Mesendoderm (in vitro differentiated cells): ENCODE data around the gene SFXN1.

Experiments used
- DNase-seq: peaks from one replicate; pipeline ENCODE4 v3.0.0; 2013
- H2AK5ac ChIP-seq: 2 replicates; pipeline ENCODE4 v1.6.1; 2013; ENCODE audit warnings: low read length, inconsistent platforms
- H2BK120ac ChIP-seq: 2 replicates; pipeline ENCODE4 v1.6.1; 2013; ENCODE audit warnings: low read depth, mild to moderate bottlenecking, low read length, moderate library complexity, mixed read lengths
- H2BK15ac ChIP-seq: replicated peaks from 2 replicates; pipeline ENCODE4 v1.6.1; 2013; ENCODE audit warnings: low read depth, mild to moderate bottlenecking, moderate library complexity
- H2BK5ac ChIP-seq: 2 replicates; pipeline ENCODE4 v1.6.1; 2013; ENCODE audit warnings: low read length, inconsistent platforms
- H3K18ac ChIP-seq: 2 replicates; pipeline ENCODE4 v1.6.1; 2013; ENCODE audit warnings: mild to moderate bottlenecking, low read length, mixed read lengths
- H3K23ac ChIP-seq: one replicate; pipeline ENCODE4 v1.6.1; 2013; ENCODE audit warnings: low read length
- H3K27ac ChIP-seq: 2 replicates; pipeline ENCODE4 v1.5.1; 2013; ENCODE audit warnings: low read depth, mild to moderate bottlenecking, inconsistent platforms, low read length, moderate library complexity
- H3K27me3 ChIP-seq: 2 replicates; pipeline ENCODE4 v1.6.1; 2013; ENCODE audit warnings: low read length, control low read depth, mild to moderate bottlenecking, inconsistent platforms; ENCODE audit not compliant: insufficient read depth, poor library complexity
- H3K36me3 ChIP-seq: 2 replicates; pipeline ENCODE4 v1.6.1; 2013; ENCODE audit warnings: low read length, inconsistent platforms; ENCODE audit not compliant: control insufficient read depth, insufficient read depth
- H3K4ac ChIP-seq: one replicate; pipeline ENCODE4 v1.6.1; 2013; ENCODE audit warnings: low read depth, mild to moderate bottlenecking, low read length, moderate library complexity
- H3K4me1 ChIP-seq: 2 replicates; pipeline ENCODE4 v1.6.1; 2013; ENCODE audit warnings: low read depth, low read length, inconsistent platforms; ENCODE audit not compliant: control insufficient read depth
- H3K4me2 ChIP-seq: 2 replicates; pipeline ENCODE4 v1.6.1; 2013; ENCODE audit warnings: low read length
- H3K4me3 ChIP-seq: 2 replicates; pipeline ENCODE4 v1.5.1; 2013; ENCODE audit warnings: mild to moderate bottlenecking, low read length
- H3K56ac ChIP-seq: one replicate; pipeline ENCODE4 v1.6.1; 2013; ENCODE audit warnings: low read length
- H3K79me1 ChIP-seq: 2 replicates; pipeline ENCODE4 v1.6.1; 2013; ENCODE audit warnings: low read length, inconsistent platforms
- H3K79me2 ChIP-seq: 2 replicates; pipeline ENCODE4 v1.6.1; 2013; ENCODE audit warnings: mild to moderate bottlenecking, low read length; ENCODE audit not compliant: control insufficient read depth, insufficient read depth
- H3K9ac ChIP-seq: 2 replicates; pipeline ENCODE4 v1.6.1; 2013; ENCODE audit warnings: low read length, inconsistent platforms
- H4K5ac ChIP-seq: one replicate; pipeline ENCODE4 v1.6.1; 2013; ENCODE audit warnings: low read length
- H4K8ac ChIP-seq: one replicate; pipeline ENCODE4 v1.6.1; 2013; ENCODE audit warnings: low read depth, mild to moderate bottlenecking, control low read depth, low read length, moderate library complexity
- WGBS: extraction: QIAGEN DNeasy Blood & Tissue Kit; methylation state at CpG from one replicate; pipeline ENCODE4 v1.1.7; 2013; ENCODE audit warnings: low lambda C conversion rate, missing lambda C conversion rate; ENCODE audit not compliant: insufficient coverage; ENCODE audit errors: extremely low coverage; 5-methylcytosine and 5-hydroxymethylcytosine counted together

The SFXN1 gene

DNA sequence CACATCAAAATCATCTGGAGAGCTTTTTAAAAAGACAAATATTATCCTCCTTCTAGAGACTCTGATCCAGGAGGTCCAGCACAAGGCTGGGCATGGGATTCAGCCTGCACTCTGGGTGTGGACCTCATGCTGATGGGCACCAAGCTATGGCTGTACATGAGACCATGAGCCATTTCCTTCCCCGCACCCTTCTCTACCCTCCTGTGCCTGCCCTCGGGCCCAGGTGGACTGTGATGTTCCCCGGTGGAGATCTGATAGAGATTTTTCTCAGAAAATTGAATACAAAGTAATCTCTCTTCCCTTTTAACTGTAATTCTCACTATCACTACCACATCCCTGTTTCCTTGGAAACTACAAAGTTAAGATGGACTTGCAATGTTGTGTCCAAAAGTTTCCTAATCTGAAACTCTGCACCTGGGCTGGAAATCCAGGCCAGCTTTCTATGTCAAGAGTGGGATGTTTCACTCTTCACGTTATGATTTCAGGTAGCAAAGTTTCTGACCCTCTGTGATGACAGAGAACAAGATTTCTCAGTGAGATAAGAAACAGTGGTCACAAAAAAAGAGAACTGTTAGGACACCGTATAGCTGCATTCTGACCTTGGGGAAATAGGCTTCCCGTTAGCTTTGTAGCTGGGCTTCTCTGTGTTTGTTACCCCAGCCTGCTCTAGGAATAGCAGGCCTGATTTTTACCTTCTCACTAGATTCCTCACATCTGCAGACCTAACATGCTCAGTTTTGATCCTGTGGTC is 11.5 kb downstream of the SFXN1 start:
- Histone ChIP-seq H3K36me3 (peaks cover 3% of the 10 kb centered on the region), H2BK15ac (no peak overlapping the region), H2BK5ac (no peak overlapping the region), H3K27ac (no peak overlapping the region), H3K56ac (no peak overlapping the region), H3K4ac (no peak overlapping the region), H3K4me1 (no peaks in the 10 kb centered on the region), H2BK120ac (no peak overlapping the region), H3K4me3 (no peak overlapping the region), H3K79me2 (peaks cover 51% of the 10 kb centered on the region), H4K8ac (no peak overlapping the region), H3K9ac (no peak overlapping the region), H2AK5ac (no peak overlapping the region), H3K79me1 (peaks cover 31% of the 10 kb centered on the region), H3K23ac (no peak overlapping the region), H3K4me2 (no peak overlapping the region), H4K5ac (no peak overlapping the region), H3K27me3 (no peaks in the 10 kb centered on the region), H3K18ac (no peak overlapping the region)
- WGBS, result no CpG with 5 or more reads among the region's 6 CpGs
- no peak for DNase-seq

DNA sequence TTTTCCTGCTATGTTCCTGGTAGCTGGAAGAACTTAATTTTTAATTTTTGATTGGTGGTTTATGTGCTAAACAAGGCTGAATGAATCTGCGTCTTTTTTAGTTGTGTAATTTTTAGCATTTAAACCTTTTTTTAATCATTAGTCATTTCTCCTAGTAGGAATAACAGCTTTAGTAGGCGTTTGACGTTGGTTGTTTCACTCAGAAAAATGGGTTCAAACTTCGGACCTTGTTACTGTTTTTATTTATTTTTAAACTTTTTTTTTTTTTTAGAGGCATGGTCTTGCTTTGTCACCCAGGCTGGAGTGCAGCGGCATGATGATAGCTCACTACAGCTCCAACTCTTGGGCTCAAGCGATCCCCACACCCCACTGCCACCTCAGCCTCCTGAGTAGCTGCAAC is 12.9 kb downstream of the SFXN1 start:
- Histone ChIP-seq H3K9ac (no peak overlapping the region), H3K27me3 (no peaks in the 10 kb centered on the region), H3K36me3 (peaks cover 3% of the 10 kb centered on the region), H2BK120ac (no peak overlapping the region), H4K5ac (no peak overlapping the region), H3K56ac (no peak overlapping the region), H3K4me3 (no peak overlapping the region), H3K79me1 (peaks cover 25% of the 10 kb centered on the region), H4K8ac (no peak overlapping the region), H3K4me2 (no peak overlapping the region), H2AK5ac (no peak overlapping the region), H3K4ac (no peak overlapping the region), H2BK15ac (no peak overlapping the region), H3K4me1 (no peaks in the 10 kb centered on the region), H3K79me2 (peaks cover 38% of the 10 kb centered on the region), H2BK5ac (no peak overlapping the region), H3K18ac (no peak overlapping the region), H3K27ac (no peak overlapping the region), H3K23ac (no peak overlapping the region)
- no peak for DNase-seq
- WGBS, result no CpG with 5 or more reads among the region's 6 CpGs

DNA sequence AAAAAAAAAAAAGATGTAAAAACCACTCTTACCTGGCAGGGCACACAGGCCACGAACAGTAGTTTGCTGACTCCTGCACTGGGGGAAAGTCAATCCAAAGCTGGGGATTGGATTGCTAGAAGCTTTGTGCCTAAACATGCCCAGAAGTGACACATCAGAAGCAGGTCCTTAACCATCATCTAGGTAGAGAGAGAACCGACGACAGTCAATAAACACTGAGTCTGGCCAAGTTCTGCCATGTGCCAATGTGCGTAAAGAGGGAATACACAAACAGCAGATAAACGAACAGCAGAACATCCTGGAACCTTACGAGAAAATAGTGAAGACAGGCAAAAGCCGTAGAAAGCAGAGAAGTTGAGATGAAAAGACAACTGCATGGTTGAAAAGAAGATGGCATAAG is 14.9 kb downstream of the SFXN1 start:
- Histone ChIP-seq H2BK15ac (no peak overlapping the region), H3K27me3 (no peaks in the 10 kb centered on the region), H2BK120ac (no peak overlapping the region), H3K36me3 (peaks cover 3% of the 10 kb centered on the region), H3K4me2 (no peak overlapping the region), H3K9ac (no peak overlapping the region), H3K4ac (no peak overlapping the region), H4K8ac (no peak overlapping the region), H3K18ac (no peak overlapping the region), H4K5ac (no peak overlapping the region), H3K4me3 (no peak overlapping the region), H2AK5ac (no peak overlapping the region), H3K79me1 (peaks cover 12% of the 10 kb centered on the region), H3K4me1 (no peaks in the 10 kb centered on the region), H3K56ac (no peak overlapping the region), H3K79me2 (peaks cover 22% of the 10 kb centered on the region), H2BK5ac (no peak overlapping the region), H3K23ac (no peak overlapping the region), H3K27ac (no peak overlapping the region)
- WGBS, result no CpG with 5 or more reads among the region's 7 CpGs
- DNase-seq, result no peak

DNA sequence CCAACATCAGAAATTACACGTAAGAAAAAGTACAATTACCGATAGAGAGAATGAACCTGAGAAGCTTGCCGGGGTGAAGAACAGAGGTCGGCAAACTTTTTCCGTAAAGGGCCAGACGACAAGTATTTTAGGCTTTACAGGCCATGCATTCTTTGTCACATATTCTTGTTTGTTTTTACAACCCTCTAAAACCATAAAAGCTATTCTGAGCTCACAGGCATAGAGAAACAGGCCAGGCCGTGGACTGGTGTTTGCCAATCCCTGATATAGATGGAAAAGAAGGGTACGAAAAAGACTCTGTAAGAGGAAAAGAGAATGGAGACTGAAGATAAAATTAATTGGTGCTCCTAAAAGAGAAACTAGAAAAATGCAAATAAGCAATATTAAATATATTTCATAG is 15.4 kb downstream of the SFXN1 start:
- WGBS, result no CpG with 5 or more reads among the region's 8 CpGs
- Histone ChIP-seq H3K27ac (no peak overlapping the region), H3K9ac (no peak overlapping the region), H2BK120ac (no peak overlapping the region), H3K4me1 (no peaks in the 10 kb centered on the region), H3K27me3 (no peaks in the 10 kb centered on the region), H4K5ac (no peak overlapping the region), H3K79me1 (peaks cover 10% of the 10 kb centered on the region), H3K4me2 (no peak overlapping the region), H2BK5ac (no peak overlapping the region), H3K79me2 (peaks cover 18% of the 10 kb centered on the region), H3K4me3 (no peak overlapping the region), H4K8ac (no peak overlapping the region), H3K18ac (no peak overlapping the region), H2BK15ac (no peak overlapping the region), H3K23ac (no peak overlapping the region), H2AK5ac (no peak overlapping the region), H3K4ac (no peak overlapping the region), H3K36me3 (peaks cover 3% of the 10 kb centered on the region), H3K56ac (no peak overlapping the region)
- DNase-seq, result no peak

DNA sequence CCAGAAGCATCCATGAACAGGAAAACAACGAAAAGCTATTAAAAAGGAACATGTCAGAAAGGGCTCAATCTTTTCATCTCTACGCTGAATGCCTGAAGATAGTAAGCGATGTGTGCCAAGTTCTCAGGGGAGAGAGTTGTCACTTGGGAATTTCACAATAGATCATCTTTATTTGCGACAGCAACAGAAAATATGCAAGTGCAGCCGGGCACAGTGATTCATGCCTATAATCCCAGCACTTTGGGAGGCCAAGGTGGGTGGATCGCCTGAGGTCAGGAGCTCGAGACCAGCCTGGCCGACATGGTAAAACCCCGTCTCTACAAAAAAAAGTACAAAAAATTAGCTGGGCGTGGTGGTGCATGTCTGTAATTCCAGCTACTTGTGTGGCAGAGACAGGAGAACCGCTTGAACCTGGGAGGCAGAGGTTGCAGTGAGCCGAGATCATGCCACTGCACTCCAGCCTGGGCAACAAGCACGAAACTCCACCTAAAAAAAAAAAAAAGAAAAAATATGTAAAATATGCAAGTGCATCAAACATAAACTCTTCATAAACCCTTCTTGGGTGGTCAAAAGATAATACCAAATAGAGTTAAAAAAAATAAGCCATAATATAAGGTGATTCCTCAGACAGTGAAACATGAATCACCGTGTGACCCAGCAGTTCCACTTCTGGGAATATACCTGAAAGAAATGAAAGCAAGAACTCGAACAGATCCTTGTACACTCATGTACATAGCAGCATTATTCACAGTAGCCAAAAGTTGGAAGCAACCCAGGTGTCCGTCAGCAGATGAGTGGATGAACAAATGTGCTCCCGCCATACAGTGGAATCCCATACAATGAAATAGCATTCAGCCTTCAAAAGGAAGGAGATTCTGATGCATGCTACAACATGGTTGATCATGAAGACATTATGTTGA is 16.2 kb downstream of the SFXN1 start:
- Histone ChIP-seq H3K4me3 (no peak overlapping the region), H3K4ac (no peak overlapping the region), H3K79me1 (peaks cover 8% of the 10 kb centered on the region), H3K36me3 (peaks cover 3% of the 10 kb centered on the region), H3K27ac (no peak overlapping the region), H3K4me1 (no peaks in the 10 kb centered on the region), H3K56ac (no peak overlapping the region), H2AK5ac (no peak overlapping the region), H3K27me3 (no peaks in the 10 kb centered on the region), H4K8ac (no peak overlapping the region), H2BK5ac (no peak overlapping the region), H3K23ac (no peak overlapping the region), H2BK120ac (no peak overlapping the region), H3K79me2 (peaks cover 12% of the 10 kb centered on the region), H4K5ac (no peak overlapping the region), H2BK15ac (no peak overlapping the region), H3K9ac (no peak overlapping the region), H3K4me2 (no peak overlapping the region), H3K18ac (no peak overlapping the region)
- DNase-seq, result no peak
- no CpG with 5 or more reads among the region's 17 CpGs for WGBS
